NCI-H82 (cell line): ENCODE results near the gene KRT20.
"Not testable (repeated sequence)": the region's sequence is repeated elsewhere in the genome, so short reads cannot be mapped to it uniquely, and the experiment has no call there.

Experiments
- DNase-seq: peaks from one replicate; lab custom pipeline; 2025; lab: John Stamatoyannopoulos, UW

Gene KRT20

GRCh38 chr17:40884708-40885512, at the start of gene KRT20:
Gene KRT20 (minus strand): TSS chr17:40885242. CDS start chr17:40885185, 57 bp downstream.
- peak; percentile 10 for DNase-seq

GRCh38 chr17:40932608-40933007, 47.6 kb upstream of the KRT20 start:
- no peak for DNase-seq

DNA sequence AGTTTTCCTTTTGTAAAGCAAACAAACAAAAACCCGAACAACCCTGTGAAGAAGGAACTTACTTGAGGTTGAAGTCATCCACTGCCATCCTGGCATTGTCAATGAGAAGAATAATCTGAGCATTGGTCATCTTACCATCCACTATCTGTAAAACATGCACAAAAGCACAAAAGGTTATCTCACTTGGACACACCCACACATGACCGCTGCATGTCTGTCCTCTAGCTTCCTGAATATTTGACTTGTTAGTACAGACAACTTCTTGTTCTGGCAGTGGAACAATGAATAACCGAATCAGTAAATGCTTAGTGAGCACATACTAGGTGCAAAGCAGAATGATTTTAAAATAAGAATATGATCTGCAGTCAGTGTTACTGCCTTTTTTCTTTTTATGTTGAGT, 46.3 kb upstream of the KRT20 start:
- no peak for DNase-seq

- no peak for DNase-seq
These were observed 41.3 kb upstream of the KRT20 start for GRCh38 chr17:40926341-40926740.

DNA sequence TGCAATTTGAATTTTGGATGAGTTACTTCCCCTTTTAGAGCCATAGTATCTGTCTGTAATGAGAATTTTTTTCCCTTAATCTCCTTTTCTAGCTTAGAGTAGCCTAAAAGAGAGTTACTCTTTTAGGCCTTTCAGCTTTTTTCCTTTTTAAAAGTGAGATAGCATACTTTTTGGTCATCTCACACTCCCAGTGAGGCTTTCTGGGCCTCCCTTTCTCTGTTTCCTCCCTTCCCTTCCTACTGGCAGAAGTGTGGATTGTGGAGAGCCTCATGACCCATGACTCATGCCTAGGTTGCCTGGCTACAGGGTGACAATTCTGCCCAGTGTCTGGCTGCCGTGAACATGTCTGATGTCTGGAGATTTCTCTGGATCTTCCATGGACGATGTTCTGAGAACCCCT, 37.2 kb upstream of the KRT20 start:
- no peak for DNase-seq

GRCh38 chr17:40921026-40921425, 36.0 kb upstream of the KRT20 start:
- DNase-seq, result no peak

- not testable (repeated sequence) for DNase-seq
These were observed 32.1 kb upstream of the KRT20 start for GRCh38 chr17:40917116-40917515.

DNA sequence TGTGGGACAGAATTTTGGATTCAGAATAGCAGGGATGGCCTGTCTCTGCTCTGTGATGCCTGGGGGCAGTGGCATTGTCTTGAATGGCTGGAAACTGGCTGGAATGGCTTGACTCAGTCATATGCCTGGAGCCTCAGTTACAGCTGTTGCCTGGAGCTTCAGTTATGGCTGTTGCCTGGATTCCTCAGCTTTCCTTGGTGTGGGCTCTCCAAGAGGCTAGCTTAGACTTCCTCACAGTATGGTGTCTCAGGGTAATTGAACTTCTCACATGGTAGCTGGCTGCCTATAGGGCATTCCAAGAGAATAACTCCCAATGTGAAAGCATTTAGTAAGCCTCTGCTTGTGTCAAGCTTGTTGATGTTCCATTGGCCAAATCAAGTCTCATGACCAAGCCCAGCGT, 31.3 kb upstream of the KRT20 start:
- no peak for DNase-seq

DNA sequence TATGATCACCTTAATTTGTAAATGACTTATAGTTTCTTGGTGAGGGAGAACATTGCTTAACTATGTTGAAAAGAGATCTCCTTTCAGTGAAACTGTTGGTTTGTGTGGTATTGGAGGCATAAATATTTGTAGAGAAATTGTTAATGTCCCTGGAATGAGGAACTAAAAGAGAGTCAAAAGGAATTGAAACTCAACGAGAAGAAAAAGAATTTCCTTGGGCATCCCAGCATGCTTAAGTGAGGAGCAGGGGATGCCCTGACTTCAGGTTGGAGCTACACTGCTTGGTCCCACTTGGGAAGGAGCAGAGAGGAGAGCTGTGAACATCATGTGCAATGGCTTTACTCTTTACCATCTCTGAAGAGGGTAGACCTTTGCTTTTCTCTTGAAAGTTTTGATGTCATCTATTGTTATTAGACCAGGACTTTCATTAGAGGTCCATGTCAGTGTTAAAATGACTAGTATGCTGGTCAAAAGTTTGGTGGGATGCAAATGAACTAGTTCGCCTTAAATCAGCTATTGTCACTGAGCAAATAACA, 30.7 kb upstream of the KRT20 start:
- DNase-seq, result no peak

DNA sequence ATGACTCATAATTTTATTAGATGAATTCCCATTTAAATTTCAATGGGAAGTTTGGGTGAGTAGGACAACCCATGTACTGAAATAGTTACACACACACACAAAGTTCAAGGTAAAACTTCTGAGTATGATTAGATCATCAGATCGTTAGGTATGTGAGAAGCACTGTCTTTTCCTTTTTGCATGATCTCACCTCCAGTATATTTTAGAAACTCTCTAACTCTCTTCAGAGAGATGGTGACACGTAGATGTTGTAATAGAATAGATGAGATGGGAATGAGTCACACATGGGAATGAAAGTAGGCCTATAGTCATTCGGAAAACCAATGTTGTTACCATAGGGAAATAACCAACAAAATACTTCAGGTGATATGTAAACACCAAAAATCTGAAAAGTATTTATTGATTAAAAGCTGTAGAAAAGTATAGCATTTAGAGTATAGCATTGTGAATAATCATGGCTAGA, 30.2 kb upstream of the KRT20 start:
- DNase-seq, result no peak

DNA sequence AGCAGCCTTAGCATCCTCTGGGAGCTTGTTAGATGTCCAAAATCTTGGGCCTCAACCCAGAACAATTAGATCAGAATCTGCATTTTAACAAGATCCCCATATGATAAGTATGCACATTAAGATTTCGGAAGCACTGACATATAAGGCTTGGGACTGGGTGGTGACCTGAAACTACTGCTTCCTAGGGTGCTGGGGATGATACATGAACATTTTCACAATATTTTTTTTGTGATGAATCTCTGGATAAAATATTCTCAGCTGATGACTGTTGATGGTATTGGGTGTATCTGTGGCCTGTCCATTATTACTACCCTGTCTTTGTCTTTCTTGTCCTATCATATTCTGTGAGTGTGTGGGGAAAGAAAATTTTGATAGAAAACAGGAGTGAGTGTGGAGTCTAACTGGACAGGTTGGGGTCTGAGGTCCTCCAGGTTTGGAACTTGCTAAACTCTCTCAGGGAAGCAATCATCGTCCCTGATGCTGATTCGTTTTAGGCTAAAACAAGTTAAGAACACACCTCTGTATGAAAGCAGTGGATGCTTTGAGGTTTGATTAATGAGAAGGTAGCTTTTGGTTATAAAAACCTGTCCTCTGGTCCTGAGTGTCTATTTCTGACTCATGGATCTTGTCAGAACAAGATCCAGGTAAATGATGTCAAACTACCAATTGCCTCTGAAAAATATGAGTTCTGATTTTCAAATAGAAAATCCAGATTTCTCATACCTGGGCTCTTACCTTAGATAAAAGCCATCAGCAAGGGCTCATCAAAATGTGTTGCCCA, 29.2 kb upstream of the KRT20 start:
- DNase-seq, result no peak

GRCh38 chr17:40912486-40913210, 27.6 kb upstream of the KRT20 start:
- DNase-seq, result no peak

DNA sequence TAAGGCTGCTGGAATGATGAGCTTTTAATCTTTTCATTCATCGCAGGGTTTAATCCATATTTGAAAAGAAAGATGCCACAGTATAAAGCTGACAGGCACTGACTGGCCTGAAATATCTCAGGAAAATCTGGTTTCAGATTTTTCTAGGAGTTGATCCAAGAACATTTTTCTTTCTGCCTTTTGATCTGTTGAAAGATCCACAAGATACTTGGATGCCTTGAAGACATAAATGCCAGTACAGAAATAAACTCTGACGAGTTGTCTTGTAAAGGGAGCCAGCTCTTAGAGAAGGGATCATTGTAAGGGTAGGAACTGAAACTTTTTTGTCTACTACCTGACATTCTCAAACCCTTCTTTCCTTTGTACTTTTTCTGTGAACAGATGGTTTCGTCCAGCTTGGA, 25.4 kb upstream of the KRT20 start:
- no peak for DNase-seq

DNA sequence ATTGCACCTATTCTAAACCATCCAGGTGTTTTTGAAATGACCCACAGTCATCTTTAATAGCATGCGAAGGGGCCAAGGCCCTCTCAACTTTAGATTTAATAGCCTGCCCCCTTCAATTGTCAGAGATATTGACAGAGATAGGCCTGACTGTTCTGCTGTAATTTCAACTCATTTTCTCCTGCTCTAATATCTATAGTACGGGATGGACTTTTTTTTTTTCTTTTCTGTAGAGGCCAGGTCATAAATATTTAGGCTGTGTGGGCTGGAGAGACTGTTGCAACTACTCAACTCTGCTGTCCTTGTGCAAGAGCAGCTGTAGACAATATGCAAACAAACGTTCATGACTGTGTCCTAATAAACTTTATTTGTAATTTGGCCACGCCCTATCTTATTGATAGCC, 24.7 kb upstream of the KRT20 start:
- no peak for DNase-seq

DNA sequence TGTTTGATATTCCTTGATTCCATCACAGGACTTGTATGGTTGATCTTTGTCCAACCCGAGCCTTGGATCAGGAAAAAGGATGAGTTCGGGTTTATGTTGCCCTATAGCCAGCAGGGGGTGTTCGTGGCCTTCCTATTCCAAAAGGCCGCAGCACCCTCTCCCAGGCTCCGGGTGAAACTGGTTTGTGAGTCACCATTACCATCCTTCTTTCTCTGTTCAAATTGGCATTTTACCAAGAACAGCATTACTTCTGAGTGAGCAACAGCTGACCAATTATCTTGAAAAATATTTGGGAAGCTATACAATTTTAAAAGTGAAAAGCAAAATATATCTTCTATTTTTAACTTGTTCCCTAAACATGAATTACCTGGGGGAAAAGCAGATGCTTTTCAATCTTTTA, 24.3 kb upstream of the KRT20 start:
- DNase-seq, result peak; percentile 82

GRCh38 chr17:40906613-40907012, 21.6 kb upstream of the KRT20 start:
- no peak for DNase-seq

DNA sequence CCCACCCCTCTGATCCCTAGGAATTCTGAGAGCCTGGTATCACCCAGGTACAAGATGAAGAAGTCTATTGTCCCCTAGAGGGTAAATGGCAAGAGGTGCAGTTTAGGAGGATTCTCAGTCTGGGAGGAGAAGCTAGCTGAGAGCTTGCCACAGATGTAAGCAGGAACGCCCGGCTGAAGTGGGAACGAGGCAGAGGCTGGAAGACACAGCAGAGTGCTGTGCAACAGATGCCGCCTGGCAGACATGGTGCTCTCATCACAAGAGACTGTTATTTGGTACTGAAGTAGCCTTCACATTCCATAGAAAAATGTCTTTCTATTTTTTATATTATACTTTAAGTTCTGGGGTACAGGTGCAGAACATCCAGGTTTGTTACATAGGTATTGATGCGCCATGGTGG, 20.3 kb upstream of the KRT20 start:
- DNase-seq, result no peak

DNA sequence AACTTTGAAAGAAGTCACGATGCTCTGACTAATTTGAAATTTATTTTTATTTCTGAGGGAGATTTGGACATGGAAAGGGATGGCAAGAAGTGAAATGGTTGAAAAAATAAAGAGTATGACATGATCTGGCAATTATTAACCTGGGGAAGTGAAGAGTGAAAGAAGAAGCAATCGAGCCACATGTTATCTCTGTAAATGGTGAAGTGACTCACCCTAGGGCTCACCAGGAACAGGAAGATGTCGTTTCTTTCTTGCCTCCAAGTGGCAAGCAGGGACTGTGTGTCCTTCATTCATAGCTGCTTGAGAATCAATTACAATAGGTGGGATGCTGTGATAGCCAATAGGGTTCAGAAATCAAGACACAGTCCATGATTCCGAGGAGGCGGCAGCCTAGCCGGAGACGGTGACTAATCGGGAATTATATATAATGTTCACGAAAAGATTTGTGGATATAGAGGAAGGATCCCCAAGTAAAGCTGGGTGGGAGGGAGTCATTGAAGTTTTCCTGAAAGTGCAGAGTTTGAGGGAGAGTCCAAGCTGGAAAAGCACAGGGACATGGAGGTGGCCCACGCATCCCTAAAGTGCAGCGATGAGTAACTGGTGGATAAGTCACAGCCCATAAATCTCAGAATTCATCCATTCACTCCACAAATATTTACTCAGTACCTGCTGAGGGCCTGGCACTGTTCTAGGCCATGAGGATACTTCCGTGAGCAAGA, 18.2 kb upstream of the KRT20 start:
- DNase-seq, result no peak

- DNase-seq, result no peak
These were observed 17.5 kb upstream of the KRT20 start for GRCh38 chr17:40902498-40902897.

DNA sequence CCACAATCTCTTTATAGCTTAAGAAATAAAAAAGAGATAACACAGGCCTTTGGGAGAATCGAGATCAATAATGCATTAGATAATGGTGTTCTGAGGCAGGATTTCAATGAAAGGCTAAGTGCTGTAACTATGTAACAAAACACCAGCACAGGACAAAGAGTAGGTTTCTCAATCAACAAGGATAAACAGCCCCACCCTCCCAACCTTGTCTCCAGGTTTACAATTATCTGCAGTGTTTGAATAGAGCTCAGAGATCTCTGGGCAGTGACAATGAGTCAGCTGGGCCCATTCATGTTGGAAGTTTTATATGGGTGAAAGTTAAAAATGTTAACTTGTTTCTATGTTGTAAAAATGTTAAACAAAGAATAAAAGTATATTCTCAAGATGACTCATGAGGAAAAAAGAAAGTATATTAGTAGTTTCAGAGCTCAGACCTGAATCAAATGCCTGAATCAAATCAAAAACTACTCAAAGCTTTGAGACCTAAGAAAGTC, 17.0 kb upstream of the KRT20 start:
- DNase-seq, result no peak

DNA sequence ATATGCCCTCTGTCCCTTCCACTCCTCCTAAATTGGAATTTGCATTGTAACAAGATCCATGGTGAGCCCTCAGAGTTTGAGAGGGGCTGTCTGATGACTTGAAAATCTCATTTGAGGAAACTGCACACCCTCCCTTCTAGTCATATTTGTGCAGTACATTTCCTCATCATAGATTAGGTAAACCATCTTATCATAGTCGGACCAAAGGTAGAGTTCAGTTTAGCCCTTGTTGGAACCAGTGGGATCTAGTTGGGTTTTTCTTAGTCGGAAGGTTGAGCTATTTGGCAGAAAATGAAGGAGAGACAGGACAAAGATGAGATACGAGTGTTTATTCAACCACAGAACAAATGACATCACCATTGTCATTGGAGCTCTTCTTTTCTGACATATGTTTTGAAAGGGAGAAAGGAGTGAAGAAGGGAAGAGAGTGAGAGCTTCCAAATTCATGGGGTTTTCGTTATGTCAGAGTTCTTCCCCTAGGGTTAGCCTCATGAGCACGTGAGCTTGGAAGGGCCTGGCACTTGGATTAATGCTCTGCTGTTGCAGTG, 15.8 kb upstream of the KRT20 start:
- DNase-seq, result no peak
